Skin epidermis (tissue), 12 donors: Measurements from ENCODE around the gene RASL12.
"Not testable (repeated sequence)": the region's sequence is repeated elsewhere in the genome, so short reads cannot be mapped to it uniquely, and the experiment has no call there.

ENCODE experiments used
- H3K27ac ChIP-seq, 21 experiments: fragments of 200-600 bp; sonication (generic) in 11 of 21; one replicate each; pipeline ENCODE4 v1.5.0; 2020; ENCODE audit warnings: mild to moderate bottlenecking in 3 of 21, inconsistent platforms in 2 of 21, moderate library complexity in 2 of 21
- H3K4me3 ChIP-seq, 7 experiments: fragments of 200-600 bp; sonication (generic) in 2 of 7; one replicate each; pipeline ENCODE4 v1.5.0; 2020; ENCODE audit warnings: inconsistent platforms in 2 of 7, mild to moderate bottlenecking in 2 of 7, moderate library complexity in 1 of 7

Gene RASL12

GRCh38 chr15:65093793-65094170, 26.0 kb upstream of the RASL12 start:
- not testable (repeated sequence) for H3K4me3 ChIP-seq
- peak overlapping the region in 1 of 21 experiments; percentile 7 for H3K27ac ChIP-seq

- no peak overlapping the region for H3K4me3 ChIP-seq
- peak overlapping the region in 1 of 21 experiments; percentile 7 for H3K27ac ChIP-seq
Measured at GRCh38 chr15:65092911-65093792, 25.4 kb upstream of the RASL12 start.

DNA sequence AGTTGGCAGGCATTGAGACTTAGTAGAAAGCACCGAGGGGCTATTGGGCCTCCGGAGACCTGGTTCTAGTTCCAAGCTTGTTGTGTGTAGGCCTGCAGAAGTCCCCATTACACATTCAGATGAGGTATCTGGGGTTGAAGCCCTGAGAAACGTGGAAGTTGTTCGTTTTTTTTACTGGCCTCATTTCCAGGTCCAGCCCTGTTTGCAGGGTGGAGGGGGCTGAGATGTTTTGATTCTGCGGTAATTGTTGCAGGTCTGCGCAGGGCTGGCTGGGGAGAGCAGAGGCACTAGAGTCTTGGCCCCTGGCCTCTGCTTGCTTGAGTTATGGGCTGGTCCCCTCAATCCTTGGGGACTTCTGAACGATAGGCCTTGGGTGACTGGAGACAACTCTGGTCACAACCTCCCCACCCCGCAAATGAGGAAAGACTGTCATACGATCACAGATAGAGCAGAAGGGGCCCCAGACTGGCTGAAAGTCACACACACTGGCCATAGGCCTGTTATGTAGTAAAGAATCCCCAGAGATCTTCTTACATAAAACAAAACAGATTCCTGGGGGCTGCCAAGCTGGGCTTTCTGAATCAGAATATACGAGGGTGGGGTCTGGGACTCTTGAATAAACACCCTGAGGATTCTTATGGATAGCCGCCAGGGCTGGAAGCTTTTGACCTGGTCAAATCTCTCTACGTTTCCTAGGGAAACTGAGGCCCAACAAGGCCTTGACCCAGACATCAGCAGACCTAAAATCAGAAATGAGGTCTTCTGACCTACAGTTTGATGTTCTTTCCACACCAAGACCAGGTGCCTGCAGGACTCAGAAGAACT, 24.4 kb upstream of the RASL12 start:
- Histone ChIP-seq H3K27ac (peak overlapping the region in 2 of 21 experiments; percentile 1 to 53), H3K4me3 (no peak overlapping the region)

- H3K4me3 ChIP-seq, result no peak overlapping the region
- peak overlapping the region in 1 of 21 experiments; percentile 70 for H3K27ac ChIP-seq
Measured at GRCh38 chr15:65089206-65089824, 21.5 kb upstream of the RASL12 start.

GRCh38 chr15:65088643-65089021, 20.8 kb upstream of the RASL12 start:
- Histone ChIP-seq H3K27ac (peak overlapping the region in 7 of 21 experiments; percentile 22 to 70 (median 36)), H3K4me3 (no peak overlapping the region)

DNA sequence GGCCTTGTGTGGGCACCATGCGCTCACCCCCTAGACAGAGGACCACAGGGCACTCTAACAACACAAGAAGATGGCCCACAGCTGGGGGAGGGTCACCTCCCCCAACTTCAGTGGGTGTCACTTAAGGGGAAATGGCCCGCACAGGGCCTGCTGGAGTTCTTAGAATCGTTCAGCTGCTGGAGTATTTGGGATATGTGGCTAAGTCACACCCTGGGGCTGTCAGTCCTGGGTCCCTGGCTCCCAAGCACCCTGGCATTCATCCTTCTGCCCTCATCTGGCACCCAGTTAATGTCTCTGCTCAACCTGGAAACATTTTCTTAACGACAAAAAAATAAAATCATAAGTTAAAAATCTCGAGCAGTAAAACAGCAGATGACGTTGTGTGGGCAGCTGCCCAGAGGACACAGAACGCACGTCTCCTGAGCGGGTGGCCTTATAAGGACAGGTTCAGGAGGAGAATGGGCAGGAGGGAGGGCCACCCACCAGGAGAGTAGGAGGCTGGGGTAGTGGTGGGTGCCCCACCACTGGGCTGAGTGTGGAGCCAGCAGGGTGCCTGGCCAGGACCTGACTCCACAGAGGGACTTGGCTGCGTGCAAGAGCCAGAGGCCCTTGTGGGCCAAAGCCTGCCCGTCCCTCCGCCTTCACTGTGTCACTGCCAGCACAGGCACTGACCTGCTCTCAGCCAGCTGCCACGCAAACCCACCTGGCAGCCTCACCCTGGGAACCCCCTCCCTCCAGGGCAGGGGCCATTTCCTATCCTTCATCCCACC, 20.3 kb upstream of the RASL12 start:
- Histone ChIP-seq H3K4me3 (no peak overlapping the region), H3K27ac (peak overlapping the region in 9 of 21 experiments; percentile 8 to 70 (median 31))

DNA sequence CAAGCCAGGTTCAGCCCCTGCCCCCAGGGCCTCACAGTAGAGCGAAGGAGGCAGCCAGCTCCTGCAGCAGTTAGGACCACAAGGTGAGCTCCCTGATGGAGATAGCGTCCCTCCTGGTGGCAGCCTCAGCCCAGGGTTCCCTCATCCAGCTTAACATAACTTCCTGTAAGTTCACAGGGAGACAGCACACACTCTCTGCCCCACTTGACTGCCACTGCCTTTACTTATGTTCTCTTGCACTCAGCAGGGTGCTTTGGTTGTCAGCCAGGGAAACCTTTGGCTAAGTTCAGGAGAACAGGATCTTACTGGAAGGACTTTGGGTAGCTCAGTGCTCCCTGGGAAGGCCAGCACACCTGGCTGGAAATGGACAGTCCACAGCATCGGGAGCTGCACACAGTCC, 19.6 kb upstream of the RASL12 start:
- Histone ChIP-seq H3K27ac (peak overlapping the region in 9 of 21 experiments; percentile 8 to 70 (median 28)), H3K4me3 (no peak overlapping the region)

DNA sequence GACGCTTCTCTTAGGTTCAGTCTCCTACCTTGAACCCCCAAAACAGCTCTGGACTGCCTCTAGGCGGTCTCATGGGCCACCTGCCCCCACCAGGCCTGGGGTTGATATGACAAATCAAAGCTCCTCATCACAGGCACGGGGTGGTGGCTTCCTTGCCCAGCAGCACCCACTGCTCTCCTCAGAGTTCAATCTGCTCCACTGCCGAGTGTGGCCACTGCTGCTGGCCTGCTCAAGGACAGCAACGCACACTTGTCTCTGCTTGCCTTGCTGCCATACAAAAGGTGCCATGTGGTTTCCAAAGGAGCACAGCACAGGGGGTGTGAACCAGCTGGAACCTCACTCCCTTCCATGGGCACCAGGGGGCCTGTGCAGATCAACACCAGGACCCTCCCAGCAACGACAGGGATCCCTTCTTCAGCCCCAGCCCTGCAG, 18.9 kb upstream of the RASL12 start:
- no peak overlapping the region for H3K4me3 ChIP-seq
- peak overlapping the region in 4 of 21 experiments; percentile 10 to 70 (median 31) for H3K27ac ChIP-seq

DNA sequence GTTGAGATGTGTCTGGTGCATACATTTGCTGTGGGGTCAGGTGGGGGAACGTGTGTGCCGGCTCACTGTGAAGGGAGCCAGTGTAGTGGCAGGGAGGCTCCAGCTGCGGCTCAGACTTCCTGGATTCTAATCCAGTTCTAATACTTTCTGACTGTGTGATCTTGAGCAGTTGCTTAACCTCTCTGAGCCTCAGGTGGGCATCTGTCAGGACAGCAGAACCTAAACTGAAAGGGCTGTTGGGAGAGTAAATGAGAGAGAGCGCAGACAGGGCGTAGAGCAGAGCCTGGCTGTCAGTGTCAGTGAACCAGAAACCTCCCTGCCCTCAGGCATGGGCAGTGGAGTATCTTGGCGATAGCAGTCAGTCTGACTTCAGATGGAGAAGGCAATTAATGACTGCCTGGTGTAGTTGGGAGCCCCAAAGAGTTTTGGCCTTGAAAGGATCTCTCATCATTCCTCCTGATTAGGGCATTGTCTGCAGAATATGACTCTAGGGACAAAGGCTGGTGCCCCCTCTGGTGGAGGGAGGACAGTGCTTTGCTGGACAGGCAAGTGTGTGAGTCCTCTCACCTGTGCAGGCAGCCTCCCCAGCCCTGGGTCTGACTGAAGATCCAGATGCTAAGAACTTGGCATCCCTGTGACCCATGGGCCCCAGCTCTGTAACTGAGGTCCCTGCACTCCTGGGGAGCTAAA, 18.3 kb upstream of the RASL12 start:
- H3K4me3 ChIP-seq, result no peak overlapping the region
- peak overlapping the region in 3 of 21 experiments; percentile 11 to 41 (median 29) for H3K27ac ChIP-seq

- peak overlapping the region in 2 of 21 experiments; percentile 41 to 48 for H3K27ac ChIP-seq
- H3K4me3 ChIP-seq, result no peak overlapping the region
Measured at GRCh38 chr15:65085207-65085753, 17.5 kb upstream of the RASL12 start.

DNA sequence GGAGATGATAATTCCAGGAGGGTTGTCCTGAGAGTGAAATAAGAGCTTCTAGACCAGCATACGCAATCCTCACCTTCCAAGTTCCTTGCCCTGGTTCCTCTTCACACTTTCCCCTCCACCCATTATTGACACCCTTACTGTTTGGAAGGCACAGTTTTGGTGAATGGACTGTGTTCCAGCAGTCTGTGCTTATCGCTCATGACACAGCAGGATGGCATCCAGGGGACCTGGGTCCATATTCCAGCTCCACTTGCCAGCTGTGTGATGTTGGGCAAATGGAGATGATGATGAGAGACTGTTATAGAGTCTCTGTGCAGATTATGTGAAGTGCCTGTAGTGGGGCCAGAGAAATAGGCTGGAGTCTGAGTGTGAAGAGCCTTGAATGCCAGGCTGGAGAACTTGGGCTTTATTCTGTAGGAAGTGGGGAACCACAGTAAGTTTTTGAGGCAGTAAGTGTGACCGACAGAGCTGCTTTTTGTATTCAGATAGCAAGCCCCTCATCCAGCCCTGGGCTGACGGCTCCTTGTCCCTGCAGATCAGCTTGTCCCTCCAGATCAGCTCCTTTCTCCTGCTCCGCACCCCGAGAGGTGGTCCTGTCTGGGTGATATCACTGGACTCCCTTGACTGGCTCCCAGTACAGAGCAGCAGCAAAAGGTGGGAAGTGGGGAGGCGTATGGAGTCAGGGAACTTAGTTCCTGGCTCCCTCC, 16.9 kb upstream of the RASL12 start:
- H3K4me3 ChIP-seq, result no peak overlapping the region
- H3K27ac ChIP-seq, result peak overlapping the region in 2 of 21 experiments; percentile 41 to 48

- Histone ChIP-seq H3K27ac (no peak overlapping the region), H3K4me3 (no peak overlapping the region)
Measured at GRCh38 chr15:65083262-65083701, 15.5 kb upstream of the RASL12 start.

DNA sequence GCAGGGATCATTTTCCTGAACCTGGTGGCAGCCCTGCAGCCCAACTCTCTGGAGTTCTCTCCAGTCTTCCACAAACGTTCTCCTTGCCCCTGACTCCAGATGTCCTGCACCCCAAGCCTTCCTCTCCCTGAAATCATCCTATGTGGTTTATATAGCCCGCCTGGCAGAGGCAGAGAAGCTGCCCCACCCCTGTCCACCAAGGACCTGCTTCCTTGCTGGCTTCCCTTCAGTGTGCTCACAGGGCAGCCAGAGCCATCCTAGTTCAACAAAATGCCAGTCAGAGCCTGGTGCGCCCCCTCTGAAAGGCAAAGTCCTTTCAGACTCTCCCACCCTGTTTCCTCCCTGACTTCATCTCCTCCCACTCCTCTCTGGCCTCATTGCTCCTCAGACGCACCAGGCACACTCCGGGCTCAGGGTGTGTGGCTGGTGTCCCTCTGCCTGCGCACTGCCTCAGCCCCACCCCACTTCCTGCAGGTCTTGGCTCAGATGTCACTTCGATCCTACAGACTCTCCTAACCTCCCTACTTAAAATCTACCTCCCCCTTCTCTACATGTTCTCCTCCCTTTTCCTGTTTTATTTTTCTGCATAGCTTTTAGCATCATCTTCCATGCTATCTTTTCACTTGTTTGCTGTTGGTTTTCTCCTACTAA, 14.6 kb upstream of the RASL12 start:
- peak overlapping the region in 2 of 21 experiments; percentile 4 to 8 for H3K27ac ChIP-seq
- no peak overlapping the region for H3K4me3 ChIP-seq

DNA sequence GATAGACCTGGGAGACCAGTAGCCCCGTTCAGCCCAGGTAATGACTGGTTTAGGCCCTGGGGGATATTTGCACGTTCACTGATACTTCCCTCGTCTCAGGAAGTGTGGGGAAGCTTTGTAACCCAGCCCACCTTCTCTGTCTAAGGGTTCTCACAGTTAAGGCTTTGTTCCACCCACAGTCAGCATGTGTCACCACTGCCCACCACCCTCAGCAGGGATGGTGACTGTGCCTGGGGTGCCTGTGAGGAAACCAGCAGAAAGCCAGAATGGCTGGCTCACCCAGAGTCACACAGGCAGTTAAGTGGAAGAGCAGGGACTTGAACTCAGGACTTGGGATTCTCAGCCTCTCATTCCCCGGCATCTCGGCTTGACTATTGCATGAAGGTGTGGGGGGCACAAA, 14.0 kb upstream of the RASL12 start:
- H3K4me3 ChIP-seq, result no peak overlapping the region
- no peak overlapping the region for H3K27ac ChIP-seq

DNA sequence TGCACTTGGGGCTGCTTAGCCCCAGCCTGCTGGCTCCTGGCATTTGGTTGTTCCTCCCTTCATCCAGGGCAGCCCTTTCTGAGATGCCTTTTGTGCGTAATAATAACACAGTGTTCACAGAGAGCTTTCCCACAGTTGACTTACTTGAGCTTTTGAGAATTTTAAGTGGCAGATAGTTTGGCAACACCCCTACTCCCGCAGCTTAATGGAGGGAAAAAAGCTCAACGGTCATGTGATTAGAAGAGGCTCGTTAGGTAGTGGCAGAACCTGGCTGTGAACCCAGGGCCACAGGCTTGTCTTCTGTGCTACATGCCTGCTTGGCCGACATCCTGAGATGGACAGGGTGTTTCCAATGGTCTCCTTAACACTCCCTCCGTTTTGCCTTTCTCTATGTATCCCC, 13.5 kb upstream of the RASL12 start:
- H3K27ac ChIP-seq, result no peak overlapping the region
- no peak overlapping the region for H3K4me3 ChIP-seq

DNA sequence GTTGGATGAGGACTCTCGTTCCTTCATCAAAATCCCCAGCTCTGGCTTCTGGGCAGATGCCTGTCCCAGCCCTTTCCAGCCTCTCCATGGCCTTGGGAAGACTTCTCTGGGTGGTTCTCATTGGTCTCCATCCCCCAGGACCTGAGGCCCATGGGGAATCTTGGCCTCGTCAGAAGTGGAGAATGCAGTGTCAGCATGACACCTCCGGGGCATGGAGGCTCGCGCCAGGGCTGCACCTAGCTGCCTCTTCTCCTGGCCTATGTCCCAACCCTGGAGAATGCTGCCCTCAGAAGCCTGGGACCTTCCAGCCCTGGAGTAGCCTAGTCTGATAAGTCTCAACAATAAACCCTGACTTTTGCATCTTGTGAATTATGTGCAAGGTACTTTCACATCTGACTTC, 11.8 kb upstream of the RASL12 start:
- Histone ChIP-seq H3K27ac (no peak overlapping the region), H3K4me3 (no peak overlapping the region)

DNA sequence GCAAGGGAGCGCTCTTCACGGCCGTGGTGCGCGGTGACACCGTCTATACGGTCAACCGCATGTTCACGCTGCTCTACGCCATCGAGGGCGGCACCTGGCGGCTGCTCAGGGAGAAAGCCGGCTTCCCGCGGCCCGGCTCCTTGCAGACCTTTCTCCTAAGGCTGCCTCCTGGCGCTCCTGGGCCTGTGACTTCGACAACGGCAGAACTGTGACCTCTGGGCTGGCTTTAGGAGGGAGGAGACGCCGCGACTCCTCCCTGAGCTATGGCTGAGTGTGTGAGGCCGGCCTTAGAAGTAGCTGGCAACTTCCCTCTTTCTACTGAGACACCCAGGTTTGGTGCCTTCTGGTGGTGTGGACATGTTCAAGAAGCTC, 10.2 kb upstream of the RASL12 start:
- Histone ChIP-seq H3K4me3 (no peak overlapping the region), H3K27ac (no peak overlapping the region)
